Endothelial cell of umbilical vein (primary cell): Measurements from ENCODE around the gene SURF1. TPM values are rescaled to one million over a fixed set of nuclear protein-coding genes. Genes with fewer than 3 reads are reported as not detected.

Experiments used
- BruUV-seq: library from RNA; stranded (reverse); fragments of 400-500 nt; replicated peaks from 2 replicates; lab custom pipeline; 2021; lab: Mats Ljungman, UMichigan
- CTCF ChIA-PET: fragments of 300-600, 350-600 bp; sonication (Branson Sonifier 250); formaldehyde crosslinking; loops from one replicate; lab custom pipeline; 2021; ENCODE audit warnings: antibody characterized with exemption, inconsistent platforms; lab: Charles Lee
- POLR2A ChIA-PET: fragments of 300-600, 350-600 bp; sonication (Branson Sonifier 250); formaldehyde crosslinking; loops from one replicate; lab custom pipeline; 2021; ENCODE audit warnings: antibody characterized with exemption, inconsistent platforms; lab: Charles Lee
- DNase-seq: peaks from one replicate; pipeline ENCODE4 v3.0.0-alpha.2; 2011; ENCODE audit warnings: low read depth, low spot score
- FAIRE-seq: peaks from 2 replicates; lab custom pipeline; 2011; peaks lifted over from hg19 to GRCh38; lab: Jason Lieb, UNC
- H2AFZ ChIP-seq: 2 replicates; pipeline ENCODE4 v1.6.0; 2012; ENCODE audit warnings: low read depth, low read length, control low read depth, inconsistent platforms
- H3K27ac ChIP-seq: 2 replicates; pipeline ENCODE4 v1.5.1; 2011; ENCODE audit warnings: low read depth, mild to moderate bottlenecking, control low read depth, low read length, moderate library complexity; ENCODE audit not compliant: insufficient read depth
- H3K27me3 ChIP-seq, 2 experiments: 2 replicates each; pipeline versions ENCODE4 v1.6.0 to v1.6.1; 2011; ENCODE audit warnings: low read length in 2 of 2, mixed read lengths in 1 of 2; ENCODE audit not compliant: control insufficient read depth in 2 of 2, insufficient read depth in 2 of 2
- H3K36me3 ChIP-seq, 2 experiments: 2 replicates in 1 of 2; 3 replicates in 1 of 2; pipeline ENCODE4 v1.5.1; 2011; ENCODE audit warnings: low read length in 2 of 2, mild to moderate bottlenecking in 1 of 2, moderate library complexity in 1 of 2; ENCODE audit not compliant: control insufficient read depth in 2 of 2, insufficient read depth in 2 of 2; ENCODE audit errors: extremely low read depth in 1 of 2
- H3K4me1 ChIP-seq: 3 replicates; pipeline ENCODE4 v1.5.1; 2011; ENCODE audit warnings: mild to moderate bottlenecking, low read length; ENCODE audit not compliant: control insufficient read depth, insufficient read depth; ENCODE audit errors: extremely low read depth
- H3K4me2 ChIP-seq: 2 replicates; pipeline ENCODE4 v1.6.1; 2011; ENCODE audit warnings: low read length, control low read depth, mixed read lengths; ENCODE audit not compliant: insufficient read depth
- H3K4me3 ChIP-seq, 3 experiments: fragments of 200-600 bp in 1 of 3; sonication (generic), shearing (Covaris generic) in 1 of 3; replicated peaks in 1 of 3; 2 replicates each; pipeline ENCODE4 v1.5.1; 2011 to 2016; ENCODE audit warnings: control low read depth in 3 of 3, low read length in 3 of 3, mild to moderate bottlenecking in 2 of 3, inconsistent platforms in 1 of 3, low read depth in 1 of 3, moderate library complexity in 1 of 3; ENCODE audit not compliant: insufficient read depth in 1 of 3
- H3K79me2 ChIP-seq: 2 replicates; pipeline ENCODE4 v1.6.0; 2012; ENCODE audit warnings: low read length, inconsistent platforms; ENCODE audit not compliant: control insufficient read depth, insufficient read depth
- H3K9ac ChIP-seq: replicated peaks from 2 replicates; pipeline ENCODE3; 2011; ENCODE audit warnings: low read length, control low read depth; ENCODE audit not compliant: insufficient read depth; ENCODE audit errors: extremely low read depth
- H3K9me1 ChIP-seq: replicated peaks from 3 replicates; pipeline ENCODE4 v1.6.0; 2011; ENCODE audit warnings: mild to moderate bottlenecking, low read length; ENCODE audit not compliant: control insufficient read depth, insufficient read depth; ENCODE audit errors: extremely low read depth
- H3K9me3 ChIP-seq: replicated peaks from 2 replicates; pipeline ENCODE4 v1.5.1; 2012; ENCODE audit warnings: low read length, inconsistent platforms; ENCODE audit not compliant: control insufficient read depth, insufficient read depth
- H4K20me1 ChIP-seq: replicated peaks from 2 replicates; pipeline ENCODE3; 2011; ENCODE audit warnings: mild to moderate bottlenecking, low read length; ENCODE audit not compliant: control insufficient read depth, insufficient read depth; ENCODE audit errors: extremely low read depth
- EZH2 ChIP-seq: IDR thresholded peaks from 2 replicates; pipeline ENCODE4 v1.6.1; 2012; ENCODE audit warnings: borderline replicate concordance, low read depth, mild to moderate bottlenecking, moderate library complexity, low read length, inconsistent platforms; ENCODE audit not compliant: severe bottlenecking
- FOS ChIP-seq: IDR thresholded peaks from 2 replicates; pipeline ENCODE4 v1.6.1; 2011; ENCODE audit warnings: mild to moderate bottlenecking, low read length, moderate library complexity, borderline replicate concordance; ENCODE audit not compliant: insufficient read depth
- GATA2 ChIP-seq: IDR thresholded peaks from 2 replicates; pipeline ENCODE4 v1.7.0; 2011; ENCODE audit warnings: low read depth, mild to moderate bottlenecking, moderate library complexity, mixed read lengths, low read length; ENCODE audit not compliant: insufficient read length, insufficient read depth
- JUN ChIP-seq: IDR thresholded peaks from 2 replicates; pipeline ENCODE4 v1.6.1; 2011; ENCODE audit warnings: borderline replicate concordance, low read depth; ENCODE audit not compliant: insufficient read length, insufficient read depth
- MYC ChIP-seq: IDR thresholded peaks from one replicate; pipeline ENCODE4 v1.6.1; 2011; ENCODE audit warnings: mild to moderate bottlenecking, low read depth, low read length
- POLR2A ChIP-seq: IDR thresholded peaks from 2 replicates; pipeline ENCODE4 v1.6.1; 2012; ENCODE audit warnings: low read depth, mild to moderate bottlenecking, control low read depth, low read length
- POLR2AphosphoS5 ChIP-seq: IDR thresholded peaks from 2 replicates; pipeline ENCODE4 v1.6.1; 2012; ENCODE audit warnings: low read depth, mild to moderate bottlenecking, control low read depth, low read length, moderate library complexity; ENCODE audit not compliant: insufficient read depth
- dilution Hi-C: fragments of 300-500 bp; cut with MboI; formaldehyde crosslinking; loops from one replicate; pipeline ENCODE4 v1.15.0; 2019; ENCODE audit warnings: low sequenced_read_pairs; ENCODE audit not compliant: extremely low pct_ligation_motif_present
- intact Hi-C: fragments of 100-400 bp; cut with micrococcal nuclease; formaldehyde crosslinking; loops from one replicate; pipeline ENCODE4 v1.10.0; 2022
- polyA plus RNA-seq, 4 experiments: library from polyadenylated mRNA; depleted of rRNA in 3 of 4; stranded (reverse) in 3 of 4; unstranded in 1 of 4; fragments of >200 nt; gene quantifications; 2 replicates each; pipeline versions ENCODE4 v1.2.1 to v1.2.3, GENCODE V29; 2011 to 2012; ENCODE audit warnings: missing spikeins in 1 of 4
- total RNA-seq: library from RNA; stranded (reverse); gene quantifications from 2 replicates; pipeline ENCODE4 v1.2.3, GENCODE V29; 2021
- TF ChIP-seq, protein P1 (sequence below), 2 donors: IDR thresholded peaks; 1 replicate in 1 of 2; 2 replicates in 1 of 2; pipeline ENCODE4 v1.5.1; 2011; ENCODE audit warnings: low read length in 2 of 2, mild to moderate bottlenecking in 2 of 2, moderate library complexity in 2 of 2, control low read depth in 1 of 2, inconsistent platforms in 1 of 2, low read depth in 1 of 2; ENCODE audit not compliant: insufficient read depth in 1 of 2; ENCODE audit errors: extremely low read depth in 1 of 2
- TF ChIP-seq, protein P2 (sequence below): IDR thresholded peaks from 2 replicates; pipeline ENCODE4 v1.6.1; 2011; ENCODE audit not compliant: insufficient read depth, insufficient read length

Gene SURF1
- total and polyA plus RNA-seq, 2 donors (not counting 3 experiments of a cell fraction or from before 2014, with no cell fraction given), result 22.8 to 27.1 TPM

DNA sequence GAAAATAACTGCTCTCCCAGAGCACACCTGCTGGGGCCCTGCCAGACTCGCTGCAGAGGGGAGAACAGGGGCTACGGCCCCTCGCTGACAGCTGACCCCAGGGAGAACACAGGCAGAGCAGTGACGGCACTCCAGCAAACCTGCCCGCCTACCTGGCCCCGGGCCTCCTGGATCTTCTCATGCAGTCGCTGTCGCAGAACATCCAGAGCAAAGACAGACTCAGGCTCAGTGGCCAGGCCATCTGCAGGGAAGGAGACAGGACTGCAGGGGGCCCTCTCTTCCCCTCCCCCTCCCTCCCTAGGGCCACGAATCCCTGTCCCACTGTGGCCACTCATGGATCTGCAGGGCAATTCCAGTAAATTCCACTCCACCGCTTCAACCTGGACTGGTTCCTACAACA is 22.7 kb downstream of the SURF1 start:
- CTCF ChIA-PET, result interaction anchor here (0.7 to 2.4 kb wide), 2 partner anchors 95 to 147 kb away, joined by 3 to 18 read pairs; no protein-coding TSS in a partner anchor

More for the DNA sequence above, 22.7 kb downstream of the SURF1 start:
- POLR2A ChIA-PET, result no interaction called here
- peaks cover 23% of the 10 kb centered on the region for H3K79me2 ChIP-seq
- H3K9me1 ChIP-seq, result no peaks in the 10 kb centered on the region
- H3K4me3 ChIP-seq, result no peak overlapping the region
- H3K27me3 ChIP-seq, result no peaks in the 10 kb centered on the region
- H3K9ac ChIP-seq, result no peak overlapping the region
- BruUV-seq, result no TSS peak
- intact Hi-C loops (no loop called here), dilution Hi-C loops (no loop called here)
- no peaks in the 10 kb centered on the region for H3K9me3 ChIP-seq
- no peak overlapping the region for H3K4me2 ChIP-seq
- H2AFZ ChIP-seq, result no peak overlapping the region
- peaks cover 7% of the 10 kb centered on the region for H3K4me1 ChIP-seq
- FAIRE-seq (no peak), DNase-seq (no peak)
- no peak overlapping the region for H3K27ac ChIP-seq
- TF ChIP-seq, protein P1, sequence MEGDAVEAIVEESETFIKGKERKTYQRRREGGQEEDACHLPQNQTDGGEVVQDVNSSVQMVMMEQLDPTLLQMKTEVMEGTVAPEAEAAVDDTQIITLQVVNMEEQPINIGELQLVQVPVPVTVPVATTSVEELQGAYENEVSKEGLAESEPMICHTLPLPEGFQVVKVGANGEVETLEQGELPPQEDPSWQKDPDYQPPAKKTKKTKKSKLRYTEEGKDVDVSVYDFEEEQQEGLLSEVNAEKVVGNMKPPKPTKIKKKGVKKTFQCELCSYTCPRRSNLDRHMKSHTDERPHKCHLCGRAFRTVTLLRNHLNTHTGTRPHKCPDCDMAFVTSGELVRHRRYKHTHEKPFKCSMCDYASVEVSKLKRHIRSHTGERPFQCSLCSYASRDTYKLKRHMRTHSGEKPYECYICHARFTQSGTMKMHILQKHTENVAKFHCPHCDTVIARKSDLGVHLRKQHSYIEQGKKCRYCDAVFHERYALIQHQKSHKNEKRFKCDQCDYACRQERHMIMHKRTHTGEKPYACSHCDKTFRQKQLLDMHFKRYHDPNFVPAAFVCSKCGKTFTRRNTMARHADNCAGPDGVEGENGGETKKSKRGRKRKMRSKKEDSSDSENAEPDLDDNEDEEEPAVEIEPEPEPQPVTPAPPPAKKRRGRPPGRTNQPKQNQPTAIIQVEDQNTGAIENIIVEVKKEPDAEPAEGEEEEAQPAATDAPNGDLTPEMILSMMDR (IDR thresholded peaks at IDR 0.05; ENCODE audit: extremely low read depth in 1 of 2, insufficient read depth in 1 of 2, low read depth in 1 of 2, low read length in 2 of 2), result no peak
- TF ChIP-seq EZH2 (no peak), GATA2 (no peak), MYC (no peak), POLR2AphosphoS5 (no peak), POLR2A (no peak), FOS (no peak), JUN (no peak)
- TF ChIP-seq, protein P2, sequence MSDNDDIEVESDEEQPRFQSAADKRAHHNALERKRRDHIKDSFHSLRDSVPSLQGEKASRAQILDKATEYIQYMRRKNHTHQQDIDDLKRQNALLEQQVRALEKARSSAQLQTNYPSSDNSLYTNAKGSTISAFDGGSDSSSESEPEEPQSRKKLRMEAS, result no peak
- H3K36me3 ChIP-seq, result peaks cover 11 to 38% of the 10 kb centered on the region in 2 experiments
- no peaks in the 10 kb centered on the region for H4K20me1 ChIP-seq
